HS-5 (cell line): ENCODE data around the gene TEX51.

Experiments used
- DNase-seq: peaks from one replicate; pipeline ENCODE4 v3.0.0-alpha.2; 2012; ENCODE audit warnings: low read depth

Gene TEX51

DNA sequence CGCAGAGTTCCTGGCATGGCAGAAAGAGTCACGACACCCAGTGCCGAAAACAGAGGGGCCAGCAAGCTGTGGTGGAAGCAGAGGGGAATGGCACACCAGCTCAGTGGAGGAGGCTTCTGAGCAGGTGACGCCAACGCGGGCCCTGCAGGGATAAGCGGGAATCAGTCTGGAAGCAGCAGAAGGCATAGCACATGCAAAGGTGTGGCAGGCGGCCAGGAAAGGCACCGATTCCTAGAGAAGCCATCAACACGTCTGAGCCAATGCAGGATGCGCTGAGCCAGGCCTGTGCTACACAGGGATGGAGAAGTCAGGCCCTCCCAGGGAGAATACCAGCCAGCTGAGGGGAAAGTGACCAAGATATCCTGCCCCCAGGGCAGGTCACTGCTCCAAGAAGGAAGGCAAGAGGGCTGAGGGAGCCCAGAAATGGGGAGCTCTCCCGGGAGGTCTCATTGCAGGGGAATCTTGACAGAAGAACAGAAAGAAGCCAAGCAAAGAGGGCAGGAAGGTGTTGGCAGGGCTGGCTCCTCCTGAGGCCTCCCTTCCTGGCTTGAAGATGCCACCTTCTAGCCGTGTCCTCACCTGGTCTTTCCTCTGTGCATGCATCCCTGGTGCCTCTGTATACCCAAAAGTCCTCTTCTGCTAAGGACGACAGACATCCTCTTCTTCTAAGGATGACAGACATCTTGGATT is 16.3 kb downstream of the TEX51 start:
- DNase-seq, result no peak

DNA sequence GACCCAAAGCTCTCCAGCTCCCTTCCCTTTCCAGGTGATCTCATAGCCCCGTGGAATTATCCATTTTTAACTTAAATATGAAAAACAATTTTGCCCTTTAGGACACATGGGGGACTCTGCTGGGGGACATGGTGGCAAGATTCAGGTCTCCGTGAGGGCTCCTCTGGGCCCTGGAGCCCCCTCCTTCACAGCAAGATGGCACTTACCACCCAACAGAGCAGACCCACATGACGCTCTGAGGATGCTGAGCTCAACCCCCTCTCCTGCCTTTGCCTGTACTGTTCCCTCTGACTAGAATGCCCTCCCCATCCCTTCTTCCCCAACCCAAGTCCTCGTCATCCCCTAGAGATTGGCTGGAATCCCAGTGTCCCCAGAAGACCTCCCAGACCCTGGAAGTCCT is 17.2 kb downstream of the TEX51 start:
- DNase-seq, result no peak

DNA sequence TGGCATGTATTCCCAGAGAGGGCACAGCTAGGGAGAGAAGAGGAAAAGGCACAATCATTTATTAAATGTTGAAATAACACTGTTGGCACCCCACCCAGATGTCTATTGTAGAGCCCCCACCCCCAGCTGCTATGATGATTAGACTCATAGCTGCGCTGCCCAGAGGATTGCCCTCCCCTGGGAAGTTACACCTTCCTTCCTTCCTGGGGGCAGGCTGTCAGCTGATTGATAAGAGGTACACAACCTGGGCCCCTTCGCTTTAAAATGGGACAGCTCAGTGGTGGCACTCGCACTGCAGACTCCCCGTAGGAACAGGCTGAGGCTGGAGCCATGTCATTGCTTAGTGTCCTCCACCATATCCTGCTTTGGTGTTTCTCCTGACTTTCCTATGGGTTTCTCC is 18.1 kb downstream of the TEX51 start:
- no peak for DNase-seq

DNA sequence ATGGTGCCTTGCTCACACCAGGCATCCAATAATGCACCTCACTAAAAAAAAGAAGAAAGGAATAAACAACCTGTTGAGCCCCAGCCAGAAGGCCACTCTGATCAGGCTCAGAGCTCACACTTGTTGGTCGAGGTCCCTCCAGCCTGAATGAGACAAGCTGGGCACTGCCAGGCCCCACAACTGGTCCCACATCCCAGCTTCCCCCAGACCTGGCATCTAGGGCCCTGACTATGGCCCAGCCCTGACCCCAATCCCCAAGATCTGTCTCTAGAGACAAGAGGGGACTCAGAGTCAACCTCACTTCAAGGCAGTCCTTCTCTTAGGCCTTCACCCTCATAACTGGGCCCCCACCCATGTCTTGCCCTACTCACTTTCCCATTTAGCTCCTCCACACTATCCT is 22.4 kb downstream of the TEX51 start:
- no peak for DNase-seq

DNA sequence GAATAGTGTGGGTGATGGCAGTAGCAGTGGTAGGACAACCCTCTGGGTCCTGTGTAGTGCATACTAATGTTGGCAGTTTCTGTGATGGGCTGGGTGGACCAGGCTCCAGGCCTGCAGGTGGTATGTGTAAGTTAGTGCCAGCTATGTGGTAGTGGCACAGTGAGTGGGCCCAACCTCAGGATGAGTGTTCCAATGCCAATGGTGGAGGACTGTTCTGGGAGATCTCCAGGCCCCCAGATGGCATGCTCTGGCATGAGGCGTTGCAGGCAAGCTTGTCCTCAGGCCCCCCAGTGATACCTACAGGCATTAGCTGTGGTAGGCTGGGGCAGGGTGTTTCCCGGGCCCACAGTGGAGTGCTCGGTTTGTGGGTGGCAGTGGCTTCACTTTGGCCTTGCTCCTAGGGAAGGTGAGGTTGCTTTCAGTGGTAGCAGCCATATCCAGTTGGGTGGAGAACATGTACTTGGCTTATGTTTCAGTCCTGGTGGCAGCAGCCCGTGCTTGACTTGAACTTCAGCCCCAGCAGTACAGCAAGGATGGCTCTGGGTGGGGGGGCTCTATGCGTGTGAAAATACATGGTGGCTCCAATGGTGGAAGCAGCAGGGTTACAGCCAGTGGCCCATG is 32.4 kb downstream of the TEX51 start:
- no peak for DNase-seq

DNA sequence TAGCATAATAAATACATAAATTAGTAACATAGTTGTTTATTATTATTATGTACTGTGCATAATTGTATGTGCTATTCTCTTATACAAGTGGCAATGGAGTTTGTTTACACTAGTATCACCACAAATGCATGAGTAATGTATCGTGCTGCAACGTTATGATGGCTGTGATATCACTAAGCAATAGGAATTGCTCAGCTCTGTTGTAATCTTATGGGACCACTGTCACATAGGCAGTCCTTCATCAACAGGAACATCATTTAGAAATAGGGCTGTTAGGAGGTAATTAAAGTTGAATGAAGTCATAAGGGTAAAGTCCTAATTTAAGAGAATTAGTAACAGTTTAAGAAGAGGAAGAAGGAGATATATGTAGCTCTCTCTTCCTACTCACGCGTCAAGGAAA is 33.8 kb downstream of the TEX51 start:
- no peak for DNase-seq

DNA sequence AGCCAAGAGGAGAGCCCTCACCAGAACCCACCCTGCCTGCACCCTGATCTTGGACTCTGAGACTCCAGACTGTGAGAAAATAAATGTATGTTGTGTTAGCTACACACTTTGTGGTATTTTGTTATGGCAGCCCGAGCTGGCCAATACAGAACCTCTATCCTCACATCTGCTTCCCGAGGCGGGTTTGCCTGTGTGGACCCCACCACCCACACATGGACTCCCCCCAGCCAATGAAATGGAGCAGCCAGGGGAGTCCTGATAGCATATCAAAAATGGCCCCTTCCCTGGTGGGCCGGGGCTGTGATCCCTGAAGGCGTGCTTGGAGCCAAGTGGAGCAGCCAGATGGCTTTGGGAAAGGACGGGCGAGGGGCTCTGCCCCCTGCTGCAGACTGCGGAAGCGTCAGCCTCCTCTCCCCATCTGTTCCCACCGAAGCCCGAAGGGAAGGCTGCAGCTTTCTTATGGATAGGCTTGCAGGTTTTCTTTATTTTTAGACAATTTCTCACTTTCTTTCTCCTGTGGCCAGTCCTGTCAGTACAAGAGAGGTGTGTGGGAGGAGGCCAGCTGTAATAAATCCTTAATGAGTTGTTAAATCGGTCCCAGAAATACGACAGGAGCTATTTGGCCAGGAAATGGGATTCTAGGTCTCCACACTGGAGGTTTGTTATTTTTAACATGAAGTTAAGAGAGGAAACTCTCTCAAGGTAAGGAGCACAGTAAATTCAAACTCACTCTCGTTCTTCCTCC is 34.4 kb downstream of the TEX51 start:
- DNase-seq, result no peak

DNA sequence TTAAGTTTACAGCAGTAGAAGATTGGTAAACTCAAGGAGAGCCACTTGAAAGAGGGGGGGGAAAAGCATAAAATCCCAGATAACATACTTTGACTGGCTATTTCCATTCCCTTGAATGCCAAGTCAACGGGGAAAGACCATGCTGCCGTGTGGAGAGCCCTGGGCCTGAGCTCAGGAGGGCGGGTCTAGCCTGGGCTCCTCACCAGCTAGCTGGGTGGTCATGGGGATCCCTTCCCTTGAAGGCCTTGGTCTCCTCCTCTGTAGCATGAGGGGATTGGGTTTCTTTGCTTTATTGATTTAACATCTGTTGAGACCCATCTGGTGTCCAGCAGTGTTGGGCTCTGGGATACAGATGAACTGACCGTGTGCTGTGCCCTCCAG is 35.0 kb downstream of the TEX51 start:
- DNase-seq, result no peak

DNA sequence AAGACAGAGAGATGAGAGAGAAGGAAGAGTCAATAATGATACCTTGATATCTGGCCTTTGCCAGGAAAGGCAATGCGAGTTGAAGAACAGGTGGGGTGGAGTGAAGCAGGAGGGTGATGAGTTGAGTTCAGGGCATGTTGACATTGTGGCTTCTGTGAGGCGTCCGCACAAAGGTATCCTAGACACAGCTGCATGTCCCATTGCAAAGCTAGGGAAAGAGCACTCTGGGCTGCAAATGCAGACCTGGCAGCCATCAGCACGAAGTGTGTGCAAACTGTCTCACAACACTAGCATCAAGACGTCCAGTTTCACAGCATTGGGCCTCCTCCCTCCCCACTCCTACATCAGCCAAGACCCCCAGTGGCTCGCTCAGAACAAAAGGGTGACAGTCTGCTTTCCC is 36.1 kb downstream of the TEX51 start:
- DNase-seq, result no peak

DNA sequence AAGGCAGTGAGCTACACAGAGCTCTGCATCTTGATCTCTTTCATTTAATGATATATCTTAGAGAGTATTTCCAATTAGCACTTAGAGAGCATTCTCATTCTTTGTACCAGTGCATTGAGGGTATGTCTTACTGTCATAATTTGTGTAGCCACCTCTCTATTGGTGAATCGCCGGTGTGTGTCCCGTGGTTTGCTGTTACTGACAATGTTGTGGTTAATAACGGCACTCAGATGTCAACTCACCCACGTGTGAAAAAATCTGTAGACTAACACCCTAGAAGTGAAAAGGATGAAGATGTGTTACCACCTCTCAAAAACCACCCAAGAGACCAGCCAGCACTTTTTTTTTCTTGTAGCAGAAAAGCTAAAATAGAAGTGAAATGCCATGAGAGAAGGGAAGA is 37.1 kb downstream of the TEX51 start:
- no peak for DNase-seq

DNA sequence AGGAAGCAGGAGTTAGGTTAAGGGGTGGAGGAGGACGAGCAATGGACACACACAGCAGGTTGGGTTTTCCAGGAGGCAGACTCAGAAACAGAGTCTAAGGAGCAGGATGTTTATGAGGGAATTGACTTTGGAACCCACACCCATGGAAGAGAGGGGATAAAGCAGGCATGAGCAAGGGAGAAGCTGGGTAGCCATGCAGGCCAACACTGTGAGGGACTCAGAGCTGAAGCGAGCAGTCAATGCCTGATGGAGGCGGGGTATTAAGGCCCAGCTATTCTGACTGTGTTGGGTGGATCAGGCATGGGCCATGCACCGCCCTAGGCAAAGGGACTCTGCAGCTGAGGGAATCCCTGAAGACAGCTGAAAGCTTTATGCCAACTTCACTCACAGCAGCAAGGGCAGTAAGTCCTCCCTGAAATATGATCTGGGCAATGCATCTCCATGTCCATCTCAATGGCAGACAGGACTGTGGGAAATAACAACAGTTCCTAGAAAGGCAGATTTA is 37.6 kb downstream of the TEX51 start:
- no peak for DNase-seq

DNA sequence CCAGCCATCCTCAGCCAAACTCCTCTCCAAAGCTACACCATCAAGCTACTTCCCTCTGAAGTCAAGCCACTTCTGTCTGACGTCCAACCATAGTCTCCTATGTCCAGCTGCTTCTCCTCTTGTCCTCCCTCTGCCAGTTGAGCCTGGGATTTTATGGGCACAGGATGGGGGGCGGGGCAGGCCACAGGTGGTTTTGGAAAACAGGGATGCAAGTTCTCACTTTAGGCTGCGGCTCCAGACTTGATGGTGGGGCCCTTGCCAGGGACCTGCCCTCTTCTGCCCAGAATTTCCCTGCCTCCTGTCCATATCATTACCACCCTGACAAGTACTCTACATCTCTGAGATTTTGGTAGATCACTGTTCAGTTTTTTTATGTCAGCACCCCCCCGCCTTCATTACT is 41.6 kb downstream of the TEX51 start:
- DNase-seq, result no peak

DNA sequence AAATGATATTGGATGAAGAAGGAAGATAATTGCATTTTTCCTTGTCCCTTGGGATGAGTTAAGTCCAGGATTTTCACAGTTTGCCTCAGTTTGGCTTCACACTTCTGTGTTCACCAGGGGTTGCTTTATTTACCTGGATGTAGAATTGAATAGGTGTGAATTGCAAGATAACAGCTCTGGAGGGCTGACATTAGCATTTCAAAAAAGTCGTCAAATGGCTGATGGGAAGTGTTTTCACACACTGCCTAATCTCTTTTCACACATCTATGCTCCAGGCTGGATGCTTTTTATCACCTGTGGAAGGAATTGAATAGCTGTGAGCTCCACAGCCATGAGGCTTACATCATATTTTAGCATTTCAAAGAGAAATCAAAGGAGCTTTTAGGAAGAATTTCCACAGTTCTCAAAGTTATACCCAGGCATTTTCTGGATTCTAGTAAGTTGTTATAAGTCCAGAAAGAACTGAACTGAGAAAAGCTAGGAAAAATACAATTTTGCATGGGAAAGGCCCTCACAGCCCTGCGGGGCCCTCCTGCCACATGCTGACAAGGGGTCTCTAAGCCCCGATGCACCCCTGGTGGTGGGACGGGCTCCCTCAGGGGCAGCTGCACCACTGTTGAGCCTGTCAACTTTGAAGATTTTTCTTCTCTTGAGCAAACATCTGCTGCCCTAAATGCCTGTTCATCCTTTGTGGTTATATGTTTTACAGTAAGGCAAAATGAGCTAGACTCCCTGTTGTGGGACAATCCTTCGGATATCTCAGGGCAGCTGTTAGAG is 43.9 kb downstream of the TEX51 start:
- DNase-seq, result no peak

DNA sequence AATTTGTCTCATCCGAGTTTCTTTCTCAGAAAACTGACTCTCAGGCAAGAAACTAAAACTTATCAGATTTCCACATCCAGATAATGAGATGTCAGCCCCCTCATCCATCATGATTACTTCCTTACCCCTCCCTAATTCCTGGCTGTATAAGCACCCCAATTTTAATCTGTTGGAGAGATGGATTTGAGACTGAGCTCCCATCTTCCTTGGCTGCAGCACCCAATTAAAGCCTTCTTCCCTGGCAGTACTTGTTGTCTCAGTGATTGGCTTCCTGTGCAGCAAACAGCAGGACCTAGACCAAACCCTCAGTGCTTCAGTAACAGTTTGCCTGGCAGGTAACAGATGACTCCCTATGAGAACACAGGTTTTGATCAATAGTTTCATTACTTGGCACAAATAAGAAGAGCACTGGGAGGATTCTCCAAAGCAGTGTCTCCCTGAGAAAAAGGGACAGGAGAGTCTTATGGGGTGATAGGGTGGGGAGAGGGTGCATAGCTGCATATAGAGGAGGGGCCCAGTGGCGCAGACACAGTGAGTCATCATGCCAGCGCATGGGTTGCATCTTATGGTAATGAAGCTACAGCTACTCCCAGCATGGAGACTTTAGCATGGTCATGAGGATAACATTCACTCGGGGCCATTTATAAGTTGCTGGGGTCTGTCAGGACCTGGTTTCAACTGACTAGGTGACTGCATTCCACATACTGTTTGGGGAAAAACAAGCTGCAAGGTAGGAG is 45.1 kb downstream of the TEX51 start:
- DNase-seq, result no peak

DNA sequence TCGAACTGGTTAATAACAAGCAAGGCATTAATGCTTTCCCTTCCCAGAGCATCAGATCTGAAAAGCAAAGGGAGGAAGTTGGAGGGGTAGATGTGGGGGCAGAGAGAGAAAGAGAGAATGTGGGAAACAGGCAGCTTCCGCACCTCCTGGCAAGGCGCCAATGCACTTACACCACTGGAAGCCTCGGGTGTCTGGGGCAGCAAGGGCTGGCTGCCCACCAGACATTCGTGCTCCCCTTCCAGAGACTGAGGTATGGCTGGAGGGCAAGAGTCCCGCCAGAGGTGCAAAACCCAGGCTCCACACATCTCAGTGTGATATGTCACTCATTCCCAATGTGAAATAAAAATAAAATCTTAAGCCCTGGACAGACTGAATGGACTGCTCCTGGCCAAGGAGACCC is 46.4 kb downstream of the TEX51 start:
- no peak for DNase-seq

DNA sequence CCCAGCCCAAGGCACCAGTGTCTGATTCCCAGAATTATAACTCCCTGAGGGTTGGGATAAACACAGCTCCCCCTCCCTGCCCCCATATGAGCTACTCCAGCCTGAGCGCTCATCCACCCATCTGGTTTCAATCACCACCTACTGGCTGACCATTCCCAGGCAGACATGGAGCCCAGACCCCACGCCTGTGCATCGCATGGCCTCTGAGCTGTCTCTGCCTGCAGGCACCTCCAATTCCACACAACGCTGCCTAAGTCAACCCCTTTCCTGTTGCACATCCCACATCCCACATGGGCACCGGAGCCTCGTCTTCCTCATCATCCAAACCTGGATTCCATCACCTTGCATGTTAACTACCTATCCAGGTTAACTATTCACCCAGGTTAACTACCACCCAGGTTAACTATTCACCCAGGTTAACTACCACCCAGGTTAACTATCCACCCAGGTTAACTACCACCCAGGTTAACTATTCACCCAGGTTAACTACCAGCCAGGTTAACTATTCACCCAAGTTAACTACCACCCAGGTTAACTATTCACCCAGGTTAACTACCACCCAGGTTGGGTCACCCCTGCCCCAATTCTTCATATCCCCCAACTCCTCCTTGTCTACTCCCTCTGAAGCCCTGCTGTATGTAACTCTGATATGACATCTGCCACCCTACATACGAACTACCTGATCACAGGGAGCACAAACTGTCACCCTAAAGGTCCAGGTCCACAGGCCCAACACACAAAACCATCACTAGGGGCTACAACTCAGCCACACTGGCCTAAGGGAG is 47.8 kb downstream of the TEX51 start:
- DNase-seq, result no peak

DNA sequence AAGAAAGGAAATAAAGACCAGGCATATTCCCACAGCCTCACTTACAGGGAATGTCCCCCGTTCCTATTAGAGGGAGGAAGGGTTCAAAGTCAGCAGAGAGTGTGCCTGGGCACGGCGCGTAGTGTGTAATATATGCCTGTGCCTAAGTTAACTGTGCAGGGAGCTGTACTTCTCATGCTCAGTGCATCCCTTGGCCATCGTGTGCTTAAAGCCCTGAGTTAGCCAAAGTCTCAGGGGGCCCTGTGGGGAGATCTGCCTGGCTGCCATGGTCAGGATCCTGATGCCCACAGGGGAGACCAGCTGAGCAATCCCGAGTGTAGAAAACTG is 48.4 kb downstream of the TEX51 start:
- no peak for DNase-seq

DNA sequence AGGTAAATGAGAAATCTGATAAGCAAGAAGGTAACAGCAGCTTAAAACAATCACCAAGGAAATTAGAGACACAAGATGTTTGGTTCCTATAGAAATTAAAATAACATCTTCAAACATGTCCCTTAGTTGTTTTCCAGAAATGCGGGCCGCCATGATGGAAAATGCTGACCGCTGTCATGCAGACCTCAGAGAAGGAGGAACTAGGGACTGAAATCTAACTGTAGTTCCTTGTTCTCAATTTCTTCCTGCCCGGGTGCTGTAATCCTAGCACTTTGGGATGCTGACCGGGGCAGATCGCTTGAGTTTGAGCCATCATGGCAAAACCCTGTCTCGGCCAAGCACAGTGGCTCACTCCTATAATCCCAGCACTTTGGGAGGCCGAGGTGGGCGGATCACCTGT is 51.1 kb downstream of the TEX51 start:
- no peak for DNase-seq

DNA sequence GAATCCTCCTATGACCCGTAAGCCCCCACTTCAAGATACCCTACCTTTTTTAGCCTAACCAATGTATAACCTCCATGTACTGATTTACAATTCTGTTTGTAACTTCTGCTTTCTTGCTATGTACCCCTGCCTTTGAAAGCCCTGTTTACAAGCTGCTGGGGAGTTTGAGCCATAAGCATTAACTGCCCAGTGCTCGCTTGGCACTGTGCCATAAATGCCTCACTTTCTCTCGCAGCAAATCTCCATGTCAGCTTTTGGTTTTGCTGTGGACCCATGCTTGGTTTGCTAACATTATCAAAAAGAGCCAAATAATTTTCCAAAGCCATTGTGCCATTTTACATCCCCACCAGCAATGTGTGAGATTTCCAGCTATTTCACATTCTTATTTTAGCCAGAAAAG is 51.8 kb downstream of the TEX51 start:
- DNase-seq, result no peak
